Erythroblast (primary cell): ENCODE measurements around the gene ASCC1.

ENCODE experiments used
- DNase-seq, 2 experiments: peaks; one replicate each; lab custom pipeline; 2025; lab: John Stamatoyannopoulos, UW
- GATA1 ChIP-seq: IDR thresholded peaks from 2 replicates; pipeline ENCODE4 v1.6.1; 2011; ENCODE audit warnings: low read depth, mild to moderate bottlenecking, control low read depth, low read length, moderate library complexity
- POLR2A ChIP-seq: IDR thresholded peaks from 2 replicates; pipeline ENCODE4 v1.6.1; 2011; ENCODE audit warnings: mild to moderate bottlenecking, low read length

Gene ASCC1

GRCh38 chr10:72049472-72049871, 166.6 kb downstream of the ASCC1 start:
- no peak for TF ChIP-seq GATA1
- no peak for TF ChIP-seq POLR2A

GRCh38 chr10:72048450-72049124, 167.5 kb downstream of the ASCC1 start:
- TF ChIP-seq POLR2A: no peak
- no peak for TF ChIP-seq GATA1
- DNase-seq: peak; percentile 86 to 93

More at GRCh38 chr10:72049472-72049871, 166.6 kb downstream of the ASCC1 start:
- no peak for DNase-seq
